Measurements from ENCODE around the gene ERN2. TPM values are rescaled to one million over a fixed set of nuclear protein-coding genes. Genes with fewer than 3 reads are reported as not detected.
"Not testable (repeated sequence)": the region's sequence is repeated elsewhere in the genome, so short reads cannot be mapped to it uniquely, and the experiment has no call there.

Gene ERN2
- total RNA-seq: not detected

GRCh38 chr16:23712976-23713375, at the start of gene ERN2:
ERN2 (minus strand) TSS chr16:23713222; CDS start chr16:23713187, 35 bp downstream.
- CTCF ChIA-PET: interaction anchor here (0.6 to 2.6 kb wide), 2 partner anchors 14 to 322 kb away, joined by 3 to 7 read pairs; no protein-coding TSS in a partner anchor
- peaks cover 46% of the 10 kb centered on the region for H3K27me3 Mint-ChIP-seq
- DNase-seq: no peak
- H3K4me1 Mint-ChIP-seq: no peaks in the 10 kb centered on the region
- no peak within 1 kb of the TSS for H3K4me3 Mint-ChIP-seq
- H3K36me3 Mint-ChIP-seq (ENCODE audit: low read depth): no peaks in the 10 kb centered on the region
- no peak within 1 kb of the TSS for H3K27ac Mint-ChIP-seq
- H3K9me3 Mint-ChIP-seq: peaks cover 16% of the 10 kb centered on the region
- POLR2A ChIA-PET: no interaction called here

- no peaks in the 10 kb centered on the region for H3K4me1 Mint-ChIP-seq
- ChIA-PET CTCF (interaction anchor here (0.6 kb wide), 1 partner anchor 404 kb away, joined by 3 read pairs; no protein-coding TSS in a partner anchor), POLR2A (no interaction called here)
- no peak overlapping the region for H3K27ac Mint-ChIP-seq
- peaks cover 50% of the 10 kb centered on the region for H3K27me3 Mint-ChIP-seq
- DNase-seq: no peak
- H3K36me3 Mint-ChIP-seq (ENCODE audit: low read depth): no peaks in the 10 kb centered on the region
- no peaks in the 10 kb centered on the region for H3K9me3 Mint-ChIP-seq
- no peak overlapping the region for H3K4me3 Mint-ChIP-seq
Observed at GRCh38 chr16:23757937-23758619, 45.1 kb upstream of the ERN2 start.

GRCh38 chr16:23757116-23757515, 44.1 kb upstream of the ERN2 start:
- no peak overlapping the region for H3K27ac Mint-ChIP-seq
- ChIA-PET CTCF (no interaction called here), POLR2A (no interaction called here)
- peaks cover 59% of the 10 kb centered on the region for H3K27me3 Mint-ChIP-seq
- no peak for DNase-seq
- H3K4me1 Mint-ChIP-seq: no peaks in the 10 kb centered on the region
- no peak overlapping the region for H3K4me3 Mint-ChIP-seq
- no peaks in the 10 kb centered on the region for H3K9me3 Mint-ChIP-seq
- no peaks in the 10 kb centered on the region for H3K36me3 Mint-ChIP-seq (ENCODE audit: low read depth)

- DNase-seq: no peak
- H3K27ac Mint-ChIP-seq: no peak overlapping the region
- POLR2A ChIA-PET: no interaction called here
- no peaks in the 10 kb centered on the region for H3K4me1 Mint-ChIP-seq
- H3K9me3 Mint-ChIP-seq: no peaks in the 10 kb centered on the region
- no peak overlapping the region for H3K4me3 Mint-ChIP-seq
- CTCF ChIA-PET: no interaction called here
- H3K36me3 Mint-ChIP-seq (ENCODE audit: low read depth): no peaks in the 10 kb centered on the region
- peaks cover 65% of the 10 kb centered on the region for H3K27me3 Mint-ChIP-seq
Observed at GRCh38 chr16:23755484-23755809, 42.4 kb upstream of the ERN2 start.

GRCh38 chr16:23754594-23755483, 41.8 kb upstream of the ERN2 start, which contains the start of gene CHP2:
CHP2 (plus strand) TSS chr16:23755026; CDS start chr16:23755050, 24 bp downstream.
- no peak for DNase-seq
- Mint-ChIP-seq H3K36me3 (ENCODE audit: low read depth) (no peaks in the 10 kb centered on the region), H3K4me1 (no peaks in the 10 kb centered on the region), H3K9me3 (no peaks in the 10 kb centered on the region), H3K27me3 (peaks cover 63% of the 10 kb centered on the region), H3K27ac (no peak within 1 kb of the TSS), H3K4me3 (no peak within 1 kb of the TSS)
- ChIA-PET CTCF (interaction anchor here (0.5 kb wide), 1 partner anchor 26 kb away, joined by 3 read pairs; no protein-coding TSS in a partner anchor), POLR2A (no interaction called here)

- no peaks in the 10 kb centered on the region for H3K9me3 Mint-ChIP-seq
- H3K4me3 Mint-ChIP-seq: no peak overlapping the region
- H3K4me1 Mint-ChIP-seq: no peaks in the 10 kb centered on the region
- CTCF ChIA-PET: interaction anchor here (0.5 kb wide), 1 partner anchor 26 kb away, joined by 3 read pairs; no protein-coding TSS in a partner anchor
- H3K36me3 Mint-ChIP-seq (ENCODE audit: low read depth): no peaks in the 10 kb centered on the region
- no peak overlapping the region for H3K27ac Mint-ChIP-seq
- peaks cover 66% of the 10 kb centered on the region for H3K27me3 Mint-ChIP-seq
- no peak for DNase-seq
- POLR2A ChIA-PET: no interaction called here
Observed at GRCh38 chr16:23753908-23754593, 41.0 kb upstream of the ERN2 start.

- H3K27ac Mint-ChIP-seq; H3K36me3 Mint-ChIP-seq (ENCODE audit: low read depth); POLR2A ChIA-PET; CTCF ChIA-PET; H3K9me3 Mint-ChIP-seq; DNase-seq; H3K4me1 Mint-ChIP-seq; H3K4me3 Mint-ChIP-seq: not testable (repeated sequence)
- H3K27me3 Mint-ChIP-seq: peaks cover 50% of the 10 kb centered on the region
Observed at GRCh38 chr16:23751053-23751452, 38.0 kb upstream of the ERN2 start.

GRCh38 chr16:23748630-23749029, 35.6 kb upstream of the ERN2 start:
- Mint-ChIP-seq H3K4me1 (no peaks in the 10 kb centered on the region), H3K36me3 (ENCODE audit: low read depth) (no peaks in the 10 kb centered on the region), H3K27ac (no peak overlapping the region), H3K9me3 (no peaks in the 10 kb centered on the region), H3K27me3 (peaks cover 35% of the 10 kb centered on the region), H3K4me3 (no peak overlapping the region)
- no peak for DNase-seq
- POLR2A ChIA-PET: no interaction called here
- CTCF ChIA-PET: interaction anchor here (0.6 kb wide), 1 partner anchor 613 kb away, joined by 3 read pairs; no protein-coding TSS in a partner anchor

GRCh38 chr16:23745263-23745662, 32.2 kb upstream of the ERN2 start:
- CTCF ChIA-PET: interaction anchor here (0.6 to 1.2 kb wide), 2 partner anchors 18 to 323 kb away, joined by 3 to 4 read pairs; no protein-coding TSS in a partner anchor
- H3K4me3 Mint-ChIP-seq: no peak overlapping the region
- H3K27ac Mint-ChIP-seq: no peak overlapping the region
- no peaks in the 10 kb centered on the region for H3K9me3 Mint-ChIP-seq
- H3K4me1 Mint-ChIP-seq: no peaks in the 10 kb centered on the region
- no peaks in the 10 kb centered on the region for H3K36me3 Mint-ChIP-seq (ENCODE audit: low read depth)
- H3K27me3 Mint-ChIP-seq: peaks cover 32% of the 10 kb centered on the region
- no peak for DNase-seq
- POLR2A ChIA-PET: no interaction called here

- DNase-seq: no peak
- no peak overlapping the region for H3K27ac Mint-ChIP-seq
- ChIA-PET CTCF (no interaction called here), POLR2A (no interaction called here)
- no peak overlapping the region for H3K4me3 Mint-ChIP-seq
- H3K36me3 Mint-ChIP-seq (ENCODE audit: low read depth): no peaks in the 10 kb centered on the region
- H3K9me3 Mint-ChIP-seq: no peaks in the 10 kb centered on the region
- H3K27me3 Mint-ChIP-seq: peaks cover 27% of the 10 kb centered on the region
- H3K4me1 Mint-ChIP-seq: no peaks in the 10 kb centered on the region
Observed at GRCh38 chr16:23742766-23743165, 29.7 kb upstream of the ERN2 start.

GRCh38 chr16:23741675-23742303, 28.8 kb upstream of the ERN2 start:
- Mint-ChIP-seq H3K27ac (no peak overlapping the region), H3K4me3 (no peak overlapping the region), H3K4me1 (no peaks in the 10 kb centered on the region), H3K9me3 (no peaks in the 10 kb centered on the region), H3K27me3 (peaks cover 20% of the 10 kb centered on the region), H3K36me3 (ENCODE audit: low read depth) (no peaks in the 10 kb centered on the region)
- POLR2A ChIA-PET: no interaction called here
- CTCF ChIA-PET: no interaction called here
- no peak for DNase-seq

GRCh38 chr16:23739516-23739915, 26.5 kb upstream of the ERN2 start:
- Mint-ChIP-seq H3K4me1 (peaks cover 5% of the 10 kb centered on the region), H3K4me3 (no peak overlapping the region), H3K9me3 (no peaks in the 10 kb centered on the region), H3K27ac (no peak overlapping the region), H3K27me3 (peaks cover 18% of the 10 kb centered on the region), H3K36me3 (ENCODE audit: low read depth) (no peaks in the 10 kb centered on the region)
- CTCF ChIA-PET: no interaction called here
- POLR2A ChIA-PET: no interaction called here
- DNase-seq: no peak

All from activated CD4-positive, alpha-beta T cell treated with anti-CD3 and anti-CD28 coated beads, Interleukin-2, amount 10 ng/mL, durations not matched to agents 7 days and 5 days (primary cell).